Testis (tissue), 2 donors: ENCODE measurements around the gene GALNT18.

ENCODE experiments used
- CTCF ChIP-seq, 3 experiments: fragments of 450-650 bp in 2 of 3; fragments of 200-600 bp in 1 of 3; sonication (generic) in 1 of 3; IDR thresholded peaks; one replicate each; pipeline ENCODE4 v1.5.1; 2016 to 2019; ENCODE audit warnings: antibody characterized with exemption in 3 of 3, mild to moderate bottlenecking in 2 of 3, moderate library complexity in 1 of 3
- POLR2A ChIP-seq: fragments of 450-650 bp; IDR thresholded peaks from one replicate; pipeline ENCODE4 v1.6.1; 2017; ENCODE audit warnings: antibody characterized with exemption, mild to moderate bottlenecking, moderate library complexity

DNA sequence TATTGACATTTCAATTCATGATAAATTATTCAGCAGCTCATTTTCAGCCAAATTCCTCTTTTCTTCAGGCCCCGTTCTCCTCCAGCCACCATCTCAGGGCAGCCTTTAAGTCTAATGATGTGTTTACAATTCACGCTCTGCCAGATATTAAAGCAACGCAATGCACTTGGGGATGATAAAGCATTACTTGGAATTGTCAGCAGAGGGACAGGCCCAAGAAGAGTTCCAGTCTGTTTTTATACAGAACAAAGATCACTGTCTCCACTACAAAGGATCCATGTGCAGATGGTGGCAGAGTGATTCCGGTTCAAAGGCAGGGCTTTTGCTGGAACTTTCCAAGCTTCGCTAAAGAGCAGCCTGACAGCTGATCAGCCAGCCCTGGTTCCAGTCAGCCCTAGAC is 13.6 kb upstream of the GALNT18 start:
- no peak for TF ChIP-seq CTCF (IDR thresholded peaks at IDR 0.05)
- no peak for TF ChIP-seq POLR2A
